Raji (cell line): Measurements from ENCODE around the gene MORC2.

Source experiments
- POLR2A ChIP-seq: IDR thresholded peaks from 2 replicates; pipeline ENCODE4 v1.6.1; 2011; ENCODE audit warnings: low read depth, low read length, control low read depth; ENCODE audit not compliant: insufficient read depth

MORC2 gene

DNA sequence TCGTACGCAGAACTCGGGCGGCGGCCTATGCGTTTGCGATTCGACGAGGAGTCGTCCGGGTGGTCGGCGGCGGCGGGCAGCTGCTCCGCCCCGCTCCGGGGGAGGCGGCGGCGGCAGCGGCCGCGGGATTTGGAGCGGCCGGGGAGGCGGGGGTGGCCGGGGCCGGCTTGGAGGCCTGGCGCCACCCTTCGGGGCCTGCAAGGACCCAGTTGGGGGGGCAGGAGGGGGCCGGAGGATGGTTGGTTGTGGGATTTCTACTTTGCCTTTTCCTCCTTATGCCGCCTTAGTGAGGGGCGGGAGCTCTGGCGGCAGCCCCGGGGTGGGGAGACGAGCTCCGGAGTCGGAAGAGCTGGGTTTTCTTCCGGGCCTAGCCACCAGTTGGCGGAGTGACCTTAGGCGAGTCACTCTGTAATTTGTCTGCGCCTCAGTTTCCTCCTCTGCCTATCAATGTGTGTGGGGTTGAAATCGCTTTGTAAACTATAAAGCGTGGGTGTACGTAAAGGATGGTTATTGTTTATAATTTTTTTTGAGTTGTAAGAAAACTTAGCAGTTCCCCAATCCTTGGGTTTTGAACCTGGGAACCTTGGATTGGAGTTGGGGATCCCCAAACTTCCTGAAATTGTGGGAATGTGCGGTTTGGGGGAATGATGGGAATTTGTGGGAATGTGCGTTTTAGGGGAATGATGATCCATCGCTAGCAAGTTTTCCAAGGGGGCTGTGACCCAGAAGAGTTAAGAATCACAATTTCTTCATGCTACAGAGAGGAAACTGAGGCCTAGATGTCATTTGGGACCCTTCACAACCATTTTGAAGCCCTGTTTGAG, 1.2 kb upstream of the MORC2 start:
- TF ChIP-seq POLR2A, result no peak

DNA sequence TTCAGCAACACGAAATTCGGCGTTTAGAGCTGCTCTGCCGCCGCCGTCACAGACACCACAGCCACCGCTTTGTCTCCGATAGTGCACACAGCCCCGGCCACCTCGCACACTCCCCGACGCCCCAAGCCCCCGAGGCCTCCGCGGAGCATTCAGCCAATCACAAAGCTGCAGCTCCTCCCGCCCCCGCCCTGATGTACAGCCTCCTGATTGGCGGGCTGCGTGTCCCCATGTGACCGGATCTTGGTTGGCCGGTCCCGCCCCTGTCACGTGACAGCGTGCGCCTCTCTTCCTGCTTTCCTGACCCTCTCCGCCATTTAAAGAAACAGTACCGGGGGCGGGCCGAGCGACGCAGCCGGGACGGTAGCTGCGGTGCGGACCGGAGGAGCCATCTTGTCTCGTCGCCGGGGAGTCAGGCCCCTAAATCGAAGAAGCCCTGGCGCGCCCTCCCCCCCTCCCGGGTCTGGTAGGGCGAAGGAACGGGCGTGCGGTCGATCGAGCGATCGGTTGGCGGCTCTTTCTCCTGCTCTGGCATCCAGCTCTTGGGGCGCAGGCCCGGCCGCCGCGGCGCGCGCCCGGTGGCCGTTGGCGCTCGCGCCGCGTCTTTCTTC, 454 bp upstream of the MORC2 start, which contains the start of gene TUG1:
Gene TUG1 (plus strand): TSS at position 342 of the 608 bp plus-strand sequence.
- TF ChIP-seq POLR2A, result peak; percentile 63

DNA sequence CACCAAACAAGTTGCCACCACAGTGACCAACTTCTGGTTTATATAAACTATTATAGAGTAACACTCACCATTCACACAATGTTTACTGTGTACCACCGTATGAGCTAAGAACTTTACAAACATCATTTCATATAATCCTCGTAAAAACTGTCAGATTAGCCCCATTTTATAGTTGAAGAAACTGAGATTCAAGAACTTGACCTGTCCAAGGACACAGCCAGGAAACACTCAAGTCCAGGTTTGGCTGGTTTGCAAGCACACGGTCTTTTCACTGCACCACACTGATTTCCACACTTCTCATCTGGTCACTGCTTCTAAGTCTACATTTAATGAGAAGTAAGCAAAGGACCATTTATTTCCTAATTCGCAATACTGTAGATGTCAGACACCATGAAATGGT, 3.7 kb downstream of the MORC2 start:
- TF ChIP-seq POLR2A, result no peak

DNA sequence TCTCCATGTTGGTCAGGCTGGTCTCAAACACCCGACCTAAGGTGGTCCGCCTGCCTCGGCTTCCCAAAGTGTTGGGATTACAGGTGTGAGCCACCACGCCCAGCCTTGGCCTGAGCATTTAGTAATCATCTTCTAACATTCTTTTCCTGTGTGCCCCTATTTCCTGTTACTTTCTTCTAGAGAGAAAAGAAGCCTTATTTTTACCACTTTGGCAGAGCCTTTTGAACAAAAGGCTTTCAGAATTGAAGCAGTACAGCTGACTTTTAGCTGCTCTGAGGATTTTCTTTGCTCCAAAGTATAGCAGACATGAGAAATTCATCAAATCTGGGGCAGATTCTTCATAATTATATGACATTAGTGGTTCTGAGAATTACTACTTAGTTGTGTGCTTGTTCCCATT, 13.4 kb downstream of the MORC2 start:
- no peak for TF ChIP-seq POLR2A

DNA sequence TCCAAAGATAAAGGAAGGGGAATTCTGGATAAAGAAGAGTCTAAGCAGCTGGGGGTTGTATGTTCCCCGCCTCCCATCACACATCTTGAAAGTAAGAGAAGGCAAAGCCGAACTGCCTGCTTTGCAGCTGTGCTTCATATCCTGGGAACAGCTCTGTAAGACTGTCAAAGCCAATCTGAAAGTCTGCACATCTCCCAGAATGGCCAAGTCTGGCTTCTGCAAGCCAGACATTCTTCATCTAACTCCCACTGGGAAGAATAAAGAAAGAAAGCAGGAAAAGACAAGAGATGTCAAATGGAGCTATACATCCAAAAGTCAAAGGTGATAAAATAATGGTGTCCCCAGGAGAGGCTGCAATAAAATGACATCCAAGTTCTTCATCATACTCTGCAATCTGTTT, 15.4 kb downstream of the MORC2 start:
- TF ChIP-seq POLR2A, result no peak

DNA sequence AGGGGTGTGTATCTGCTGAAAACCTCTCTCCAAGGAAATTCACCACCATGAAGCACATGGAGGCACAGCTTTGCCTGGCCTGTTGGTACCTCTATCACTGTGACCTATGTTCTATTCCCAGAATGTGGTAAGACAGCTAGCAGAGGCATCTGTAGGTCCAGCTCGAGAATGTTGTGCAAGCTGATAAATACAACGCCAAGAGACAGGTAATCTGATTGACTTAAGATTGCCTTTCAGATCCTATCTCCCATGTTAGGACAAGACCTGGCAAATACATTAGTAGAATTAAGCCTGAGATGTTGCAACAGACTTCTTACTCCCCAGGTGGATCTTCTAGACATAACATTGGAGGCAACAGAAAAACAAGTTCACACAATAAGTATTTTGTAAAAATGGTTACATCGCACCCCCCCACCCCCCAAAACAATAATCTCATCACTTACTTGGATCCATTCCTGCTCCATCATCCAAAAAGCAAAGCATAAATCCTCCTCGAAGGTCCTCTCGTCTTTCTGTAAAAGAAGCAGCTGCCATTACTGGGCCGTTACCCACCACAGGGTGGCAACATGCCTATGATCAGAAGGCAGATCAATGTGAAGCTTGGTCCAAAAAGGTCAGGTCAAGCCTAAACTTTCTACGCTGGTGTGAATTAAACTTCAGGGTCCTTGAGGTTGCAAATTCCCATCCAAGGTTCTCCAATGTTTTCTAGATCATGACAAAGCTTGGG, 18.5 kb downstream of the MORC2 start:
- TF ChIP-seq POLR2A, result no peak

DNA sequence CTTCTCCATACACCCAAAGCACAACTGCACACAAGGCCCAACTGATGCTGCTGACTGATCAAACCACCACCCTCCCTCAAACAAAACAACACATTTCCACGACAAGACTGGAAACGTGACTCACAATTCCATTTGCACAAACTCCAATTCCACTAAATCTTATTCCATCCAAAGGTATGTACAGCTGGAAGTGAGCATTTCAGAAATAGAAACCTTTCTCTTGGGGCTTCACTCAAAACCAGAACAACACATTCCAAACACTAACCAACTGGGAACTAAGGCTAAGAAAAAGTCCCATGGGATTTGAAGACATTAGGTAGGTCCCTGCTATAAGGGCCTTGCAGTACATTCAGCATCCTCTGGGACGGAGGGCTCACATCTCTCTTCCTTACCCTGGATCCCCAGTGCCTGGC, 19.6 kb downstream of the MORC2 start:
- TF ChIP-seq POLR2A, result no peak

DNA sequence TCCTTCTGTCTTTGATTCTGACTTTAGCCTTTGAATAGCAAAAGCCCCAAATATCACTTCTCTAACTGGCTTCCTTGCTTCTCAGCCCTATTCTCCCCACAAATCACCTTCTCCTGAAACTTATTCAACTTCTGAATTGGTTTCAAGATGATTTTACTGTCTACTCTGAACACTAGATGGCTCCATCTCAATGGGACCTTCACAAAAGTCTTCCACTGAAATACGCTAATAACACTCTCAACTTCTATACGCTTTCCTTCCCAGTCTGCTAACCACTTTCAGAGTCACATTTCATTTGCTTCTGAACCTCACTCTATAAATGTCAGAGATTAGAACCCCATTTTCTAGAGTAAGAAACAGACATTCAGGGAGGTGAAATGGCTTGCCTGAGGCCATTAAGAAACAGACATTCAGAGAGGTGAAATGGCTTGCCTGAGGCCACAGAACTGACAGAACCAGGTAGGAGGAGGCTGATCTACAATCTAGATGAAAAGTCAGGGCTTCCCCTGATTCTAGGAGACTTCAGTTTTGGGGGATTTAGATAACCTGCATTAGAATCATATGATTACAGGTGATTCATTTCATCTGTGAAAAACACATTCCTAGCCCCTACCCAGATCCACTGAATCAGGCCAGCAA, 20.6 kb downstream of the MORC2 start:
- no peak for TF ChIP-seq POLR2A

DNA sequence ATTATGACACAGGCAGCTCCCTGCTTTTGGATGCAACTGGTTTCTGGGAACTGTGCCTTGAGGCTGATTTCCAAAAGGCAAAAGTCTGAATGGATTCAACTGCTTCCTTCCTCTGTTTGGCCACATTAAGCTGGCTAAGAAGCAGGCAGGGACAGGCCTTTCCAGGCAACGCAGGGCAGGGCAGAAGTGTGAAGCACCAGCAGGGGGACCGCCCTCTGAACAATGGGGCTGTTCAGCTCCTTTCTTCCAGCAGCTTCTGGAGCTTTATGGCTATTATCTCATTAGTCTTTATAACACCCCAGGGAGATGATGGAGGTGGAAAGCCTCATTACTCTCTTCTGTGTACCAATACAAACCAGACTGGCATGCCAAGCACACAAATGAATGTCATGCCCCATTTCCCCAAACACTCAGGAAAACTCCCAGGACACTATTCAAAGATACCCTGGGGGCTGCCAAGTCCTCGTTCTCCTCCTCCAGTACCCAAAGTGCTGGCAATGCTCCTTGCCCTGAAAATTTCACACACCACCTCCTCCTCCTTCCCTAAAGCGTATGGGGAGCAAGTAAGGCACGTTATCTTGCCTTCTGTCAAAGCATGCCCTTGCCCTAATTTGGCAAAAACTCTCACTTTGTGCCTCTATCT, 21.3 kb downstream of the MORC2 start:
- TF ChIP-seq POLR2A, result no peak

DNA sequence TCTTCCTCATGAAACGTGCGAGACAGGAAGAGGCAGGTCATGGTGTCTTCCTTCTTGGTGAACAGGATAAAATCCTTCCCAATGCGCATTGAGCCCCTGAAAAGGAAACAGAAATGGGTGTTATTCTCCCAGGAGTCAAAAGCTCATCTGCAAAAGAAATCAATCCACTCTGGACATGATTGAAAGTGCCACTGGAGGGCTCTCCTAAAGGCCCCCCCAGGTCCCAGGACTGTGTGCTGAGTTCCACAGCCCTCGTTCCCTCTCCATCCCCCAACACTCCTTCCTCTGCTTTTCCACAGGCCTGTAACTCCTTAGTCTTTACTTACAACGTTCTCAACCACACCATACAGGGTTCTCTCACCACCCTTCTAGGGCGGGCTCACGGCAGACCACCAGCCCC, 22.2 kb downstream of the MORC2 start:
- no peak for TF ChIP-seq POLR2A

DNA sequence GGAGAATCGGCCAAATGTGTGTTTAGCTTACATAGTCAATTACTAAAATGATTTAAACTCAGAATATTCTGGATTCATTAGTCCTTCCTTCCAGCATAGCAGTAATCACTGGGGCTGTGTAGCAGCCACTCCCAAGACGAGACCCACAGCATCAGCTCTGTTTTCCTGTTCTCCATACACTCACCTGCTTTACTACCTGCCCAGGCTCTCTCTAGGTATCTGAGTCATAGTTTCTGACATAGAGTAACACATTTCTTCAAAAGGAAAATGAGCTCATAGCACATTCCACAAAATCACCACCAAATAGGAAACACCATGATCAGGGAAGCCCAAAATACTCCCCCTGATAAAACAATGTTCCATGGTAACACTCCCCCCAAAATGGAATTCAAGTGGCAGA, 22.9 kb downstream of the MORC2 start:
- TF ChIP-seq POLR2A, result no peak

DNA sequence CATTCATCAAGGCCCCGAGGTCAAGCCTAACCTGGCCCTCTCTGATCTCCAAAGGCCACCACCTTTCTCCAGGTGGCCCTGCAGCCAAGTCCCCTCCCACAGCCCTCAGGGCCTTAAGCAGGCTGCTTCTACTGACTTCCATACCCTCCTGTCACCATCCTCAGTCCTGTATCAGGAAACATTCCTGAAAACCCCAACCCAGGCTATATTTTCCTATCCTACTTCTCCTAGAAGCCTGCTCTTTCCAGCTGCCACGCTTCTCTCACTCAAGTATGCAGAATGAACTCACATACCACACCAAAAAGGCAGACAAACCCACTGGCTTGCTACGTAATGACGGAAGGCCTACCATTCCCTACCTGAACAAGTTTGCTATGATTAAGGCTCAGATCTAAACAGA, 23.6 kb downstream of the MORC2 start:
- no peak for TF ChIP-seq POLR2A

DNA sequence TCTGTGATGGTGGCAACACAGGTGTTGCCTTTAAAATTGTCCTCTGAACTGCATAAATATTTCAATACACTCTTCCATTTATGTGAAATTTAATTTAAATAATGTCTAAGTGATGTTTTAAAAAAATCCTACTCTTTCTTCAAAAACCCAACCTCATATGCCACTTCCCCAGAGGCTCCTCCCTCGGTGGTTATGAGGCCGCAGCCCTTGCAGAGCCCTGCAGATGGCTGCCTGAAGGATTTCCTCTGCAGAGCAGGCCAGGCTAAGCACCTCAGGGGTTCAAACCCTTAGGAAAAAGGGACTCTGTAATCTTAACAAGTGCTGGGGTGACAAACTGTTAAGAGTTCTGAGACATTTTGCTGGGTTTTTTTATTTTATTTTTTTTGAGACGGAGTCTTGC, 25.2 kb downstream of the MORC2 start:
- no peak for TF ChIP-seq POLR2A

DNA sequence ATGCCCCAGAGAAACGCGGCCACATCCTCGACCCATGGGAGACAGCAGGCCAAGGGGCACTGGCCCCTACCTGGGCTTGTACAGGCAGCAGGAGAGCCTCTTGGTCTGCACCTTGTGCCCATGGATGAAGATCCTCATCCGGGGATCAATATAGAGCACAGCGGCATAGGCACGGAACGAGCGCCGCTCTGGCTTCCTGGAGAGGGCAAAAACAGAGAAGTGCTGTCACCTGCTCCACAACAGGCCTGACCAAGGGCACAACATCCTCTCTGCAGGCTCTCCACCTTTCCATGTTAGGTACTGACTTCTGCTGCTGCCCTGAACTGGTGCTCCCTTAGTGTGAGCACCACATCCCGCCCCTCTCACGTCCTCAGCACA, 27.2 kb downstream of the MORC2 start:
- TF ChIP-seq POLR2A, result no peak
